Lung microvascular endothelial cell (primary cell): ENCODE results near the gene TADA2A. TPM values are rescaled to one million over a fixed set of nuclear protein-coding genes. Genes with fewer than 3 reads are reported as not detected.

Experiments
- DNase-seq, 2 donors: peaks; one replicate each; pipeline versions ENCODE4 v3.0.0 to v3.0.0-alpha.2; 2010; ENCODE audit warnings: low read depth in 2 of 2
- total RNA-seq: library from RNA; depleted of rRNA; stranded (reverse); fragments of >200 nt; gene quantifications from 2 replicates; pipeline ENCODE4 v1.2.1, GENCODE V29; 2014

Gene TADA2A
- total RNA-seq, 1 donor from 2014 or later, result 15.3 TPM

DNA sequence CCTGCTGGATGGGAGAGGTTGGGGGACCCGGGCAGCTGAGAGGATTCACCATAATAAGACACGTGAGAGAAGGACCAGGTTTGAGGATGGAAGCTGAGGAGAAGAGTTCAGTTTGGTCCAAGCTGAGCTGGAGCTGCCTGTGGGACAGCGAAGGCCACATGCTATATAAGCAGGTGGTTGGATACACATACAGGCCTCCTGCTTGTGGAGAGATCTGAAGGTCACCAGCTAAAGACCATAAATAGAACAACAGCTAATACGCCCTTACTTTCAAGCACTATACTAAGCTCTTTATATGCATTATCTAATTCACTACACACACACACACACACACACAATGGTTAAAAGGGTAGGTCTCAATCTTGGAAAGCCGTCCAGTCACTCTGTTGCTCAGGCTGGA lies 115.1 kb downstream of the TADA2A start:
- no peak for DNase-seq

DNA sequence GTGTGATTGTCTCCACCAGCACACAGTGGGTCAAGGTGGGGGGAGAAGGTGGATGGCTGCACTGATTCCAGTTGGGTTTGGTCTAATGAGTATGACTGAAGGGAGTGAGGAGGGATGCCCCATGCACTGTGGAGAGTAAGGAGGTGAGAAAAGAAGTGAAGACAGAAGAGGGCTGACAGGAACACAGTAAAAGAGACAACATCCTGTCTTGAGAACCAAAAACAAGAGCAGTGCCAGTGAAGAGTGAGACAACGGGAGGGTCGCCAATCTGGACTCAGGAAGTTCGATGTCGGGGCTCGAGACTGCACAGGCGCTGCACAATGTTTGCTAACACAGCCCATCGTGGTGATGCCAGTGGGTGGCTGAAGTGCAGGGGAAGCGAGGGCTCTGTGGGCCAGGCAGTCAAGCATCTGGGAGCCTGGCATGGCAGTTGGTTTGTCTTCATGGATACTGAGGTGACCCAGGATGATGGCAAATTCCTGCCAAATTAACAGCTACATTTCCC lies 117.1 kb downstream of the TADA2A start:
- no peak for DNase-seq

DNA sequence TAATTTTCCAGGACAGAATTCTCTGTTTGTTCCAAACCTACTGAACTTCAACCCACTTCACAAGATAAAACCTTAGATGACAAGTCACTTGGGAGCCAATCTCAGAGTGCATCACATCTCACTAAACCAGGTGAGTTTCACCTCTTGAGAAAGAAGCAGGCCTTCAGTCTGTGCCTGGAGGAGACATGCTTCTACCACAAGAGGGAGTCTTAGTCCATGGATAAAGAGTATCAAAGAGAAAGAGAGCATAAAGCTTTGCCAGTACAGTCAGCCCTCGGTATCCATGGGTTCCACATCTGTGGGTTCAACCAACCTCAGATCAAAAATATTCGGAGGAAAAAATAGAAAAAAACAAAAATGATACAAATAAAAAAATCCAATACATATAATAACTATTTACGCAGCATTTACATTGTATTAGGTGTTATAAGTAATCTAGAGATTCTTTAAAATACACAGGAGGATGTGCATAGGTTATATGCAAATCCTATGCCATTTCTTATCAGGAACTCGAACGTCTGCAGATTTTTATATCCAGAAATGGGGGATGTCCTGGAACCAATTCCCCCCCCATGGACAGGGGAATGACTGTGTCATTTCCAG lies 120.7 kb downstream of the TADA2A start:
- peak; percentile 61 to 66 for DNase-seq

Other genes starting within 250 kb of the TADA2A start
- not detected in 2 replicates for gene C17orf78, start 30.9 kb upstream of the TADA2A start, total RNA-seq
- gene ACACA, start 50 bp upstream of the TADA2A start, total RNA-seq, result 26.8 and 29.2 TPM in 2 replicates
- gene DUSP14, start 83.0 kb downstream of the TADA2A start, total RNA-seq, result 17.9 and 18.8 TPM in 2 replicates
- gene SYNRG, start 202.5 kb downstream of the TADA2A start, total RNA-seq, result 11.8 and 19.4 TPM in 2 replicates
- gene DDX52, start 236.6 kb downstream of the TADA2A start, total RNA-seq, result 19.4 and 27.4 TPM in 2 replicates